NCI-H460 (cell line): ENCODE results near the gene INPP5A. TPM values are rescaled to one million over a fixed set of nuclear protein-coding genes. Genes with fewer than 3 reads are reported as not detected.
"Not testable (repeated sequence)": the region's sequence is repeated elsewhere in the genome, so short reads cannot be mapped to it uniquely, and the experiment has no call there.

Source experiments
- DNase-seq: peaks from one replicate; pipeline ENCODE4 v3.0.0-alpha.2; 2016; ENCODE audit warnings: low read depth; ENCODE audit errors: extremely low read depth
- total RNA-seq: library from RNA; depleted of rRNA; stranded (reverse); fragments of >200 nt; shearing (Covaris generic); gene quantifications from 2 replicates; pipeline ENCODE4 v1.2.3, GENCODE V29; 2014

INPP5A gene
- total RNA-seq, 1 experiment from 2014 or later: 13.1 TPM

GRCh38 chr10:132591166-132591971 is 53.8 kb downstream of the INPP5A start:
- DNase-seq: no peak

GRCh38 chr10:132592790-132593383 is 55.3 kb downstream of the INPP5A start:
- no peak for DNase-seq

- DNase-seq: no peak
These were observed 55.8 kb downstream of the INPP5A start for GRCh38 chr10:132593389-132593788.

GRCh38 chr10:132593900-132594876 is 56.6 kb downstream of the INPP5A start:
- DNase-seq: no peak

- no peak for DNase-seq
These were observed 57.4 kb downstream of the INPP5A start for GRCh38 chr10:132595021-132595420.

GRCh38 chr10:132595854-132596253 is 58.3 kb downstream of the INPP5A start:
- DNase-seq: no peak

- no peak for DNase-seq
These were observed 59.2 kb downstream of the INPP5A start for GRCh38 chr10:132596742-132597279.

GRCh38 chr10:132597654-132598053 is 60.1 kb downstream of the INPP5A start:
- DNase-seq: no peak

- DNase-seq: not testable (repeated sequence)
These were observed 61.5 kb downstream of the INPP5A start for GRCh38 chr10:132599023-132599618.

GRCh38 chr10:132599732-132600131 is 62.1 kb downstream of the INPP5A start:
- no peak for DNase-seq

GRCh38 chr10:132600416-132600815 is 62.8 kb downstream of the INPP5A start:
- no peak for DNase-seq

- DNase-seq: no peak
These were observed 64.0 kb downstream of the INPP5A start for GRCh38 chr10:132601567-132601966.

GRCh38 chr10:132602614-132603013 is 65.0 kb downstream of the INPP5A start:
- no peak for DNase-seq

GRCh38 chr10:132603851-132604533 is 66.4 kb downstream of the INPP5A start:
- DNase-seq: no peak

GRCh38 chr10:132604686-132605085 is 67.1 kb downstream of the INPP5A start:
- DNase-seq: no peak

GRCh38 chr10:132605390-132605789 is 67.8 kb downstream of the INPP5A start:
- DNase-seq: no peak

- DNase-seq: no peak
These were observed 68.5 kb downstream of the INPP5A start for GRCh38 chr10:132606031-132606491.

GRCh38 chr10:132606536-132607316 is 69.1 kb downstream of the INPP5A start:
- no peak for DNase-seq

GRCh38 chr10:132607491-132607890 is 69.9 kb downstream of the INPP5A start:
- no peak for DNase-seq
